ENCODE results near the gene MSI2.

DNA sequence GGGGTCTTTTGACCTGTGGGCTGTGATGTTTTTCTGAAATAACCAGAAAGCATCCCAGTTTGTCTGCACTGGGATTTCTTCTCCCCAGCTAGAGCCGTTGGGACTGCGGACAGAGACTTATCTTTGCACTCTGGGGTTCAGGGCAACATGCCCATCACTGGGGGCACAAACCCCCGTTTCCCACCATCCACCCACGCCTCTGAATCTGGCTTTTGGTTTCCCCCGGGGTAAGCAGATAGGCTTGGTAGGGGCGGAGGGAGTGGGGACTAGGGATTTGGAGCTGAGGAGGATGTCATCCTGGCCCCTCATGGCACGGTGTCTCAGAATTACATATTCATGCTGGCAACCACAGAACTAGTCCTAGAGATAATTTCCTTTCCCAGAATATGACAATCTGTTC, 420.2 kb downstream of the MSI2 start:
- TF ChIP-seq, protein P1, sequence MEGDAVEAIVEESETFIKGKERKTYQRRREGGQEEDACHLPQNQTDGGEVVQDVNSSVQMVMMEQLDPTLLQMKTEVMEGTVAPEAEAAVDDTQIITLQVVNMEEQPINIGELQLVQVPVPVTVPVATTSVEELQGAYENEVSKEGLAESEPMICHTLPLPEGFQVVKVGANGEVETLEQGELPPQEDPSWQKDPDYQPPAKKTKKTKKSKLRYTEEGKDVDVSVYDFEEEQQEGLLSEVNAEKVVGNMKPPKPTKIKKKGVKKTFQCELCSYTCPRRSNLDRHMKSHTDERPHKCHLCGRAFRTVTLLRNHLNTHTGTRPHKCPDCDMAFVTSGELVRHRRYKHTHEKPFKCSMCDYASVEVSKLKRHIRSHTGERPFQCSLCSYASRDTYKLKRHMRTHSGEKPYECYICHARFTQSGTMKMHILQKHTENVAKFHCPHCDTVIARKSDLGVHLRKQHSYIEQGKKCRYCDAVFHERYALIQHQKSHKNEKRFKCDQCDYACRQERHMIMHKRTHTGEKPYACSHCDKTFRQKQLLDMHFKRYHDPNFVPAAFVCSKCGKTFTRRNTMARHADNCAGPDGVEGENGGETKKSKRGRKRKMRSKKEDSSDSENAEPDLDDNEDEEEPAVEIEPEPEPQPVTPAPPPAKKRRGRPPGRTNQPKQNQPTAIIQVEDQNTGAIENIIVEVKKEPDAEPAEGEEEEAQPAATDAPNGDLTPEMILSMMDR (conservative IDR thresholded peaks at IDR 0.05; ENCODE audit: low read length) = no peak
- no peak for TF ChIP-seq EZH2phosphoT487 (IDR thresholded peaks at IDR 0.05; ENCODE audit: borderline replicate concordance)
